Neuronal stem cell (in vitro differentiated cells): Measurements from ENCODE around the gene KIAA1755.

Experiments used
- DNase-seq: peaks from one replicate; pipeline ENCODE4 v3.0.0-alpha.2; 2013; ENCODE audit warnings: low spot score
- H2AFZ ChIP-seq: one replicate; pipeline ENCODE4 v1.6.1; 2013; ENCODE audit warnings: mild to moderate bottlenecking, low read length, inconsistent platforms
- H2AK5ac ChIP-seq: 2 replicates; pipeline ENCODE4 v1.6.1; 2013; ENCODE audit warnings: low read depth, mild to moderate bottlenecking, inconsistent platforms, low read length, moderate library complexity, mixed read lengths
- H2BK120ac ChIP-seq: 2 replicates; pipeline ENCODE4 v1.6.1; 2013; ENCODE audit warnings: low read depth, mild to moderate bottlenecking, inconsistent platforms, low read length, moderate library complexity, mixed read lengths
- H2BK12ac ChIP-seq: one replicate; pipeline ENCODE4 v1.6.1; 2013; ENCODE audit warnings: low read length, inconsistent platforms
- H2BK15ac ChIP-seq: 2 replicates; pipeline ENCODE4 v1.6.1; 2013; ENCODE audit warnings: mild to moderate bottlenecking, low read length, inconsistent platforms, mixed read lengths
- H2BK5ac ChIP-seq: one replicate; pipeline ENCODE4 v1.6.1; 2013; ENCODE audit warnings: inconsistent platforms, mild to moderate bottlenecking, low read length, moderate library complexity
- H3K14ac ChIP-seq: one replicate; pipeline ENCODE4 v1.6.1; 2013; ENCODE audit warnings: low read length, inconsistent platforms
- H3K18ac ChIP-seq: 2 replicates; pipeline ENCODE4 v1.6.1; 2013; ENCODE audit warnings: low read length, inconsistent platforms
- H3K23ac ChIP-seq: 2 replicates; pipeline ENCODE4 v1.6.1; 2013; ENCODE audit warnings: low read depth, mild to moderate bottlenecking, mixed read lengths, low read length, inconsistent platforms; ENCODE audit not compliant: poor library complexity
- H3K27ac ChIP-seq: replicated peaks from 3 replicates; pipeline ENCODE4 v1.5.1; 2013; ENCODE audit warnings: low read length, inconsistent platforms
- H3K27me3 ChIP-seq, 3 experiments: 2 replicates each; pipeline ENCODE4 v1.6.1; 2013; ENCODE audit warnings: low read length in 3 of 3, mild to moderate bottlenecking in 2 of 3, inconsistent platforms in 1 of 3, low read depth in 1 of 3, mixed read lengths in 1 of 3, moderate library complexity in 1 of 3; ENCODE audit not compliant: control insufficient read depth in 3 of 3, insufficient read depth in 3 of 3
- H3K36me3 ChIP-seq, 2 donors: replicated peaks in 1 of 2; 2 replicates each; pipeline ENCODE4 v1.6.1; 2013; ENCODE audit warnings: low read length in 2 of 2; ENCODE audit not compliant: control insufficient read depth in 2 of 2, insufficient read depth in 2 of 2
- H3K4ac ChIP-seq: 2 replicates; pipeline ENCODE4 v1.6.1; 2013; ENCODE audit warnings: inconsistent platforms, mild to moderate bottlenecking, low read length, moderate library complexity
- H3K4me1 ChIP-seq, 2 donors: 1 replicate in 1 of 2; 2 replicates in 1 of 2; pipeline ENCODE4 v1.6.1; 2013; ENCODE audit warnings: low read length in 2 of 2, low read depth in 1 of 2; ENCODE audit not compliant: control insufficient read depth in 2 of 2, insufficient read depth in 1 of 2
- H3K4me2 ChIP-seq: one replicate; pipeline ENCODE4 v1.6.1; 2013; ENCODE audit warnings: mild to moderate bottlenecking, low read length, inconsistent platforms; ENCODE audit not compliant: insufficient read depth, poor library complexity, severe bottlenecking
- H3K4me3 ChIP-seq, 2 donors: 2 replicates each; pipeline ENCODE4 v1.5.1; 2013; ENCODE audit warnings: low read length in 2 of 2, mild to moderate bottlenecking in 2 of 2, inconsistent platforms in 1 of 2, moderate library complexity in 1 of 2
- H3K79me1 ChIP-seq: one replicate; pipeline ENCODE4 v1.6.1; 2013; ENCODE audit warnings: low read depth, mild to moderate bottlenecking, inconsistent platforms, low read length, moderate library complexity
- H3K9ac ChIP-seq: one replicate; pipeline ENCODE4 v1.6.1; 2013; ENCODE audit warnings: mild to moderate bottlenecking, low read depth, low read length, inconsistent platforms; ENCODE audit not compliant: poor library complexity
- H3K9me3 ChIP-seq, 2 donors: replicated peaks in 1 of 2; 2 replicates each; pipeline versions ENCODE3 to v1.6.1; 2013; ENCODE audit warnings: low read length in 2 of 2, mild to moderate bottlenecking in 2 of 2, inconsistent platforms in 1 of 2, low read depth in 1 of 2, mixed read lengths in 1 of 2, moderate library complexity in 1 of 2; ENCODE audit not compliant: control insufficient read depth in 2 of 2, insufficient read depth in 1 of 2
- H4K8ac ChIP-seq: one replicate; pipeline ENCODE4 v1.6.1; 2013; ENCODE audit warnings: low read depth, mild to moderate bottlenecking, inconsistent platforms, low read length, moderate library complexity
- H4K91ac ChIP-seq: one replicate; pipeline ENCODE4 v1.6.1; 2013; ENCODE audit warnings: low read length, low read depth, mild to moderate bottlenecking, inconsistent platforms; ENCODE audit not compliant: poor library complexity
- WGBS, 2 donors: extraction: QIAGEN DNeasy Blood & Tissue Kit; methylation state at CpG; one replicate each; pipeline ENCODE4 v1.1.7; 2013; ENCODE audit warnings: missing lambda C conversion rate in 2 of 2, mixed read lengths in 1 of 2; ENCODE audit not compliant: insufficient read length in 2 of 2, insufficient replicate concordance in 1 of 2; ENCODE audit errors: extremely low coverage in 2 of 2; 5-methylcytosine and 5-hydroxymethylcytosine counted together

KIAA1755 gene

GRCh38 chr20:38215194-38216182, 45.0 kb downstream of the KIAA1755 start:
- Histone ChIP-seq H3K4ac (no peak overlapping the region), H3K4me2 (no peak overlapping the region), H2BK12ac (no peak overlapping the region), H3K9me3 (no peaks in the 10 kb centered on the region), H3K14ac (no peak overlapping the region), H3K18ac (peak overlapping the region; percentile 29), H3K23ac (no peak overlapping the region), H3K79me1 (no peaks in the 10 kb centered on the region), H2BK5ac (peak overlapping the region; percentile 13), H3K4me3 (no peak overlapping the region), H4K91ac (no peak overlapping the region), H3K27me3 (peaks cover 0 to 17% (median 0%) of the 10 kb centered on the region in 3 experiments), H4K8ac (no peak overlapping the region), H2BK15ac (peak overlapping the region; percentile 35), H3K4me1 (peaks cover 0 to 8% of the 10 kb centered on the region in 2 donors), H2AFZ (no peak overlapping the region), H2BK120ac (no peak overlapping the region), H3K27ac (no peak overlapping the region), H2AK5ac (peak overlapping the region; percentile 34), H3K36me3 (no peaks in the 10 kb centered on the region), H3K9ac (peak overlapping the region; percentile 7)
- WGBS, 2 donors: no CpG with 5 or more reads among the region's 23 CpGs
- no peak for DNase-seq

GRCh38 chr20:38214256-38215193, 46.0 kb downstream of the KIAA1755 start:
- Histone ChIP-seq H3K4me2 (no peak overlapping the region), H3K14ac (no peak overlapping the region), H3K4me1 (peaks cover 0 to 8% of the 10 kb centered on the region in 2 donors), H3K23ac (no peak overlapping the region), H2BK120ac (no peak overlapping the region), H4K8ac (no peak overlapping the region), H3K9ac (no peak overlapping the region), H3K4me3 (no peak overlapping the region), H2BK15ac (no peak overlapping the region), H3K79me1 (no peaks in the 10 kb centered on the region), H2AFZ (no peak overlapping the region), H4K91ac (no peak overlapping the region), H3K27me3 (peaks cover 0 to 20% (median 0%) of the 10 kb centered on the region in 3 experiments), H3K36me3 (no peaks in the 10 kb centered on the region), H2AK5ac (no peak overlapping the region), H3K4ac (no peak overlapping the region), H2BK5ac (peak overlapping the region; percentile 13), H3K9me3 (no peaks in the 10 kb centered on the region), H3K27ac (no peak overlapping the region), H2BK12ac (no peak overlapping the region), H3K18ac (no peak overlapping the region)
- no peak for DNase-seq
- WGBS, 2 donors: no CpG with 5 or more reads among the region's 19 CpGs

- Histone ChIP-seq H3K23ac (no peak overlapping the region), H3K9me3 (no peaks in the 10 kb centered on the region), H3K18ac (no peak overlapping the region), H2BK15ac (peak overlapping the region; percentile 57), H2AFZ (no peak overlapping the region), H3K4me2 (no peak overlapping the region), H3K27ac (no peak overlapping the region), H3K14ac (no peak overlapping the region), H4K91ac (no peak overlapping the region), H2BK12ac (no peak overlapping the region), H2AK5ac (no peak overlapping the region), H3K4ac (no peak overlapping the region), H2BK120ac (no peak overlapping the region), H3K4me1 (peaks cover 0 to 8% of the 10 kb centered on the region in 2 donors), H3K4me3 (no peak overlapping the region), H3K79me1 (no peaks in the 10 kb centered on the region), H2BK5ac (no peak overlapping the region), H4K8ac (no peak overlapping the region), H3K9ac (no peak overlapping the region), H3K27me3 (peaks cover 0 to 11% (median 0%) of the 10 kb centered on the region in 3 experiments), H3K36me3 (no peaks in the 10 kb centered on the region)
- no peak for DNase-seq
- WGBS, 2 donors: no CpG with 5 or more reads among the region's 5 CpGs
These were observed 47.0 kb downstream of the KIAA1755 start for GRCh38 chr20:38213607-38213940.
